ENCODE measurements around the gene BMP4. TPM values are rescaled to one million over a fixed set of nuclear protein-coding genes. Genes with fewer than 3 reads are reported as not detected.

Gene BMP4
- total and polyA plus RNA-seq, 2 experiments from 2014 or later = 2.5 to 3.9 TPM

GRCh38 chr14:53938136-53938837 lies 18.3 kb downstream of the BMP4 start:
- Mint-ChIP-seq H3K36me3 (ENCODE audit: low read depth) (no peaks in the 10 kb centered on the region), H3K4me1 (peaks cover 16% of the 10 kb centered on the region), H3K4me3 (no peak overlapping the region), H3K27me3 (ENCODE audit: insufficient read depth, low read depth, poor library complexity) (no peaks in the 10 kb centered on the region), H3K27ac (no peak overlapping the region), H3K9me3 (peaks cover 3% of the 10 kb centered on the region; the same call in 1 of the 3 replicates)
- Histone ChIP-seq H3F3A (replicated peaks; ENCODE audit: low read depth) (no peaks in the 10 kb centered on the region), H3K4me3 (no peak overlapping the region), H3K36me3 (ENCODE audit: insufficient read depth) (no peaks in the 10 kb centered on the region), H3K4me1 (ENCODE audit: insufficient read depth) (peaks cover 19% of the 10 kb centered on the region), H4K20me1 (replicated peaks; ENCODE audit: insufficient read depth) (no peaks in the 10 kb centered on the region), H3K27ac (ENCODE audit: low read depth) (no peak overlapping the region), H3K4me2 (no peak overlapping the region), H3K9me2 (ENCODE audit: insufficient read depth) (no peaks in the 10 kb centered on the region), H3K27me3 (ENCODE audit: insufficient read depth) (peaks cover 11% of the 10 kb centered on the region; the same call in 1 of the 2 replicates), H2AFZ (no peak overlapping the region), H3K79me2 (replicated peaks; ENCODE audit: insufficient read depth) (no peaks in the 10 kb centered on the region)
- DNase-seq (ENCODE audit: low spot score) = no peak
- TF ChIP-seq POLR2AphosphoS5 (IDR thresholded peaks at IDR 0.05; ENCODE audit: low read depth) (no peak), ETS1 (IDR thresholded peaks at IDR 0.05) (no peak), REST (IDR thresholded peaks at IDR 0.05; ENCODE audit: unreplicated experiment) (no peak), JUNB (IDR thresholded peaks at IDR 0.05; ENCODE audit: unreplicated experiment) (no peak), CTCF (conservative IDR thresholded peaks at IDR 0.05; ENCODE audit: low read depth in 2 of 2) (no peak), EZH2 (IDR thresholded peaks at IDR 0.05; ENCODE audit: low read depth, unreplicated experiment) (no peak)
- ATAC-seq = no peak

GRCh38 chr14:53934778-53935414 lies 21.7 kb downstream of the BMP4 start:
- no peak for DNase-seq (ENCODE audit: low spot score)
- Mint-ChIP-seq H3K36me3 (ENCODE audit: low read depth) (no peaks in the 10 kb centered on the region), H3K9me3 (peaks cover 3% of the 10 kb centered on the region; the same call in 1 of the 3 replicates), H3K4me1 (peaks cover 5% of the 10 kb centered on the region; the same call in 2 of the 3 replicates), H3K27me3 (ENCODE audit: insufficient read depth, low read depth, poor library complexity) (no peaks in the 10 kb centered on the region), H3K27ac (no peak overlapping the region), H3K4me3 (no peak overlapping the region)
- Histone ChIP-seq H3K79me2 (replicated peaks; ENCODE audit: insufficient read depth) (no peaks in the 10 kb centered on the region), H3K4me3 (no peak overlapping the region), H3K4me2 (no peak overlapping the region), H3K27me3 (ENCODE audit: insufficient read depth) (no peaks in the 10 kb centered on the region), H3K4me1 (ENCODE audit: insufficient read depth) (peaks cover 7% of the 10 kb centered on the region; the same call in 1 of the 2 replicates), H3K36me3 (ENCODE audit: insufficient read depth) (no peaks in the 10 kb centered on the region), H2AFZ (no peak overlapping the region), H3K9me2 (ENCODE audit: insufficient read depth) (no peaks in the 10 kb centered on the region), H4K20me1 (replicated peaks; ENCODE audit: insufficient read depth) (no peaks in the 10 kb centered on the region), H3K27ac (ENCODE audit: low read depth) (no peak overlapping the region), H3F3A (replicated peaks; ENCODE audit: low read depth) (no peaks in the 10 kb centered on the region)
- no peak for ATAC-seq
- TF ChIP-seq JUNB (IDR thresholded peaks at IDR 0.05; ENCODE audit: unreplicated experiment) = no peak
- no peak for TF ChIP-seq STAT1 (IDR thresholded peaks at IDR 0.05; ENCODE audit: unreplicated experiment)
- TF ChIP-seq NANOG (IDR thresholded peaks at IDR 0.05; ENCODE audit: borderline replicate concordance) = no peak
- no peak for TF ChIP-seq ZNF331 (CRISPR knock-in tag; IDR thresholded peaks at IDR 0.05; ENCODE audit: low read depth)
- TF ChIP-seq ZNF114 (CRISPR knock-in tag; IDR thresholded peaks at IDR 0.05) = no peak
- TF ChIP-seq CREB1 (CRISPR knock-in tag; IDR thresholded peaks at IDR 0.05; ENCODE audit: low read depth) = no peak
- no peak for TF ChIP-seq EZH2phosphoT487 (IDR thresholded peaks at IDR 0.05; ENCODE audit: unreplicated experiment)
